ENCODE measurements around the gene KCNMA1.

The KCNMA1 gene

GRCh38 chr10:77430530-77430929, 207.1 kb downstream of the KCNMA1 start:
- DNase-seq (no peak), ATAC-seq (no peak)
- Mint-ChIP-seq H3K9me3 (no peaks in the 10 kb centered on the region), H3K27me3 (no peaks in the 10 kb centered on the region), H3K36me3 (ENCODE audit: low read depth) (no peaks in the 10 kb centered on the region), H3K4me1 (no peaks in the 10 kb centered on the region), H3K4me3 (no peak overlapping the region), H3K27ac (no peak overlapping the region)

GRCh38 chr10:77428691-77429395, 208.8 kb downstream of the KCNMA1 start:
- Mint-ChIP-seq H3K27me3 (no peaks in the 10 kb centered on the region), H3K4me1 (no peaks in the 10 kb centered on the region), H3K4me3 (no peak overlapping the region), H3K27ac (no peak overlapping the region), H3K36me3 (ENCODE audit: low read depth) (no peaks in the 10 kb centered on the region), H3K9me3 (no peaks in the 10 kb centered on the region)
- no peak for ATAC-seq
- DNase-seq, result no peak

GRCh38 chr10:77424257-77424656, 213.4 kb downstream of the KCNMA1 start:
- DNase-seq, result no peak
- no peaks in the 10 kb centered on the region for H3K27me3 Mint-ChIP-seq
- H3K4me3 Mint-ChIP-seq, result no peak overlapping the region
- ATAC-seq, result no peak
- H3K27ac Mint-ChIP-seq, result no peak overlapping the region
- H3K9me3 Mint-ChIP-seq, result no peaks in the 10 kb centered on the region
- H3K4me1 Mint-ChIP-seq, result no peaks in the 10 kb centered on the region
- no peaks in the 10 kb centered on the region for H3K36me3 Mint-ChIP-seq (ENCODE audit: low read depth)

GRCh38 chr10:77422491-77423338, 214.9 kb downstream of the KCNMA1 start:
- Mint-ChIP-seq H3K4me1 (no peaks in the 10 kb centered on the region), H3K4me3 (no peak overlapping the region), H3K36me3 (ENCODE audit: low read depth) (no peaks in the 10 kb centered on the region), H3K27me3 (no peaks in the 10 kb centered on the region), H3K9me3 (no peaks in the 10 kb centered on the region), H3K27ac (no peak overlapping the region)
- DNase-seq (no peak), ATAC-seq (no peak)

GRCh38 chr10:77421591-77421990, 216.0 kb downstream of the KCNMA1 start:
- no peaks in the 10 kb centered on the region for H3K4me1 Mint-ChIP-seq
- DNase-seq, result no peak
- H3K4me3 Mint-ChIP-seq, result no peak overlapping the region
- H3K36me3 Mint-ChIP-seq (ENCODE audit: low read depth), result no peaks in the 10 kb centered on the region
- no peak overlapping the region for H3K27ac Mint-ChIP-seq
- no peaks in the 10 kb centered on the region for H3K27me3 Mint-ChIP-seq
- no peak for ATAC-seq
- H3K9me3 Mint-ChIP-seq, result no peaks in the 10 kb centered on the region

- Mint-ChIP-seq H3K4me1 (no peaks in the 10 kb centered on the region), H3K27me3 (no peaks in the 10 kb centered on the region), H3K27ac (no peak overlapping the region), H3K36me3 (ENCODE audit: low read depth) (no peaks in the 10 kb centered on the region), H3K9me3 (no peaks in the 10 kb centered on the region), H3K4me3 (no peak overlapping the region)
- DNase-seq (no peak), ATAC-seq (no peak)
Observed at GRCh38 chr10:77420947-77421523, 216.6 kb downstream of the KCNMA1 start.

GRCh38 chr10:77419979-77420378, 217.6 kb downstream of the KCNMA1 start:
- H3K4me1 Mint-ChIP-seq, result no peaks in the 10 kb centered on the region
- H3K9me3 Mint-ChIP-seq, result no peaks in the 10 kb centered on the region
- no peaks in the 10 kb centered on the region for H3K27me3 Mint-ChIP-seq
- no peaks in the 10 kb centered on the region for H3K36me3 Mint-ChIP-seq (ENCODE audit: low read depth)
- no peak overlapping the region for H3K4me3 Mint-ChIP-seq
- ATAC-seq, result no peak
- DNase-seq, result no peak
- H3K27ac Mint-ChIP-seq, result no peak overlapping the region

- no peaks in the 10 kb centered on the region for H3K9me3 Mint-ChIP-seq
- DNase-seq (no peak), ATAC-seq (no peak)
- H3K4me1 Mint-ChIP-seq, result no peaks in the 10 kb centered on the region
- no peaks in the 10 kb centered on the region for H3K27me3 Mint-ChIP-seq
- no peak overlapping the region for H3K4me3 Mint-ChIP-seq
- no peaks in the 10 kb centered on the region for H3K36me3 Mint-ChIP-seq (ENCODE audit: low read depth)
- no peak overlapping the region for H3K27ac Mint-ChIP-seq
Observed at GRCh38 chr10:77419056-77419455, 218.6 kb downstream of the KCNMA1 start.

- ATAC-seq (no peak), DNase-seq (no peak)
- Mint-ChIP-seq H3K36me3 (ENCODE audit: low read depth) (no peaks in the 10 kb centered on the region), H3K4me3 (no peak overlapping the region), H3K27ac (no peak overlapping the region), H3K4me1 (no peaks in the 10 kb centered on the region), H3K9me3 (no peaks in the 10 kb centered on the region), H3K27me3 (no peaks in the 10 kb centered on the region)
Observed at GRCh38 chr10:77417806-77418640, 219.6 kb downstream of the KCNMA1 start.

- Mint-ChIP-seq H3K4me1 (no peaks in the 10 kb centered on the region), H3K9me3 (no peaks in the 10 kb centered on the region), H3K27me3 (no peaks in the 10 kb centered on the region), H3K36me3 (ENCODE audit: low read depth) (no peaks in the 10 kb centered on the region), H3K27ac (no peak overlapping the region), H3K4me3 (no peak overlapping the region)
- ATAC-seq, result no peak
- no peak for DNase-seq
Observed at GRCh38 chr10:77417359-77417758, 220.2 kb downstream of the KCNMA1 start.

GRCh38 chr10:77416311-77417135, 221.1 kb downstream of the KCNMA1 start:
- Mint-ChIP-seq H3K4me1 (no peaks in the 10 kb centered on the region), H3K4me3 (no peak overlapping the region), H3K9me3 (no peaks in the 10 kb centered on the region), H3K27ac (no peak overlapping the region), H3K36me3 (ENCODE audit: low read depth) (no peaks in the 10 kb centered on the region), H3K27me3 (no peaks in the 10 kb centered on the region)
- no peak for ATAC-seq
- DNase-seq, result no peak

GRCh38 chr10:77415313-77415960, 222.2 kb downstream of the KCNMA1 start:
- no peak overlapping the region for H3K27ac Mint-ChIP-seq
- H3K9me3 Mint-ChIP-seq, result no peaks in the 10 kb centered on the region
- ATAC-seq, result no peak
- no peaks in the 10 kb centered on the region for H3K4me1 Mint-ChIP-seq
- H3K4me3 Mint-ChIP-seq, result no peak overlapping the region
- DNase-seq, result no peak
- H3K27me3 Mint-ChIP-seq, result no peaks in the 10 kb centered on the region
- H3K36me3 Mint-ChIP-seq (ENCODE audit: low read depth), result no peaks in the 10 kb centered on the region

- no peak for DNase-seq
- H3K27me3 Mint-ChIP-seq, result no peaks in the 10 kb centered on the region
- H3K9me3 Mint-ChIP-seq, result no peaks in the 10 kb centered on the region
- H3K4me1 Mint-ChIP-seq, result no peaks in the 10 kb centered on the region
- no peak overlapping the region for H3K4me3 Mint-ChIP-seq
- ATAC-seq, result no peak
- H3K27ac Mint-ChIP-seq, result no peak overlapping the region
- no peaks in the 10 kb centered on the region for H3K36me3 Mint-ChIP-seq (ENCODE audit: low read depth)
Observed at GRCh38 chr10:77413231-77413630, 224.4 kb downstream of the KCNMA1 start.
